ENCODE data around the gene PLPPR3. TPM values are rescaled to one million over a fixed set of nuclear protein-coding genes. Genes with fewer than 3 reads are reported as not detected.

PLPPR3 gene
- total RNA-seq, 2 experiments from 2014 or later: not detected

DNA sequence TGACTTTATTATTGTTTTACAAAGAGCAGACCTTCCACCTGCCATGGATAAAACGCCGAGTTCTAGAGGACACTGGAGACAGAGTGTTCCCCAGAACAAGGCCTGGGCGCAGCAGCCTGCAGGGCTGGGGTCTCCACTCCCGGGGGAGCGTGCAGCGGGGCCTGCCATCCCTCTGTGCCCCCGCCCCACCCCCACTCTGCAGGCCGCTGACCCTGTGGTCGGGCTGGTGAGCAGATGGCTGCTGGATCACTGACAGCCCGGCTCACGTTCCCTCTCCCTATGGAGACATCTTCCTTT, 33.1 kb downstream of the PLPPR3 start:
- ChIA-PET CTCF (no interaction called here), POLR2A (no interaction called here)

DNA sequence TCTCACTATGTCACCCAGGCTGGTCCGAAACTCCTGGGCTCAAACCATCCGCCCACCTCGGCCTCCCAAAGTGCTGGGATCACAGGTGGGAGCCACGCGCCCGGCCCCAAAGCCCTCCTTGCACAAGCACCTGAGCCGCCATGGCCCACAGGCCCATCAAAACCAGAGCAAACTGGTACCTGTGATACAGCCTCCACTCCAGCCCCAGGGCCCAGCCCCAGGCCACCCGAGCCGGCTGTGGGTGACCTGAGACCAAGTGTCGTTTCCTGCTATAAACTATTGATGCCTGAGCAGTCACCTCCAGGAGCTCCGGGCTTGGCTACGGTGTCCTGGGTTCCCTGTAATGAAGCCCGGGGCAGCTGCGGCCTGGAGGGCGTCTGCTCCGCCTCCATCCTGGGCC, 34.2 kb downstream of the PLPPR3 start:
- CTCF ChIA-PET: no interaction called here
- POLR2A ChIA-PET: no interaction called here

DNA sequence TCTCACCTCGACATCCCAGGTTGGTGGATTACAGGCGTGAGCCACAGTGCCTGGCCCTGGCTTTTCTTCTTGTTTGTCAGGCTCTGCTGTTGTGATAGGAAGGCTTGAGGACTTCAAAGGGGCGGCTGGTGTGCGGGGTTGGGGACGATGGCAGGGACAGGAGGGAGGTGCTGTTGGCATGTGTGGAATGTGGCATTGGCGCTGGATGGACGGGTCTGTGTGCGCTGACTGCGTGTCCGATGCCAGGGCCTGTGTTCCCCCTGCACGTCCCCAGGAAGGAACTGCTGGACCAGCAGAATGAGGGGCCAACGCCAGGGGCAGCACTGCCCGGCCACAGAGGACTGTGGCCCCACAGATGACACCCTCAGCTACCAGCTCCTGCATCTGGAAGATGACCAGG, 37.2 kb downstream of the PLPPR3 start:
- ChIA-PET POLR2A (no interaction called here), CTCF (interaction anchor here (1.1 kb wide), 1 partner anchor 74 kb away, joined by 3 read pairs; no protein-coding TSS in a partner anchor)

DNA sequence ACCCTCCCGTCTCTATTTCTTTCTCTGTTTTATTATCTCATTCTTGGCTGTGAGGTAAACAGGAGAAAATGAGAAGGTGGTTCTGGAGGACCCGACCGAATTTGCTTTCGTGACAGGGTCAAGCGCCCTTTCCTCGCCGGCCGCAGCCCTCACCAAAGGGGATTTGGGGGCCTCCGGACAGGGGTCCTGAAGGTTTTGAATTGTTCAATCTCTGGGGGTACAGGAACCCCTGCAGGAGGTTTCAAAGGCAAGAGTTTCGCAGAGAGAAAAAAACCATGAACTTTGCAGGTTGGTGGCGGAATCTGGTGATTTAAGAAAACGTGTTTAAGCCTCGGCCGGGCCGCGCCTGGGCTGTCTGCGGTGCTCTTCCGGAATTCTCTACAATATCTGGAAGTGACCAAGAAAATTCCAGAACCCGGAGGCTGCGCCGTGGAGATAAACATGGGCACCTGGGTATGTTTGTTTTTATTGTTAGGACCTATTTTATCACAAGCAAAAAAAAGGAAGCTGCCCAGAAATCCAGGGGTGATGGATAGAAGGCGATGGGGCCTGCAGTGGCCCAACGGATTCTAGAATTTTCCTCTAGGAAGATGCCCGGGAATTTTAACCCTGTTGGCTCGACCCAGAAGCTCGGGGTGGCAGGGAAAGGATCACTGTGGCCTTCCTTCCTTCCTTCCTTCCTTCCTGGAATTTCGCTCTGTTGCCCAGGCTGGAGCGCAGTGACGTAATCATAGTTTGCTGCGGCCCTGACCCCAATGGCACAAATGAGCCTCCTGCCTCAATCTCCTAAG, 38.7 kb downstream of the PLPPR3 start:
- POLR2A ChIA-PET: no interaction called here
- CTCF ChIA-PET: no interaction called here

DNA sequence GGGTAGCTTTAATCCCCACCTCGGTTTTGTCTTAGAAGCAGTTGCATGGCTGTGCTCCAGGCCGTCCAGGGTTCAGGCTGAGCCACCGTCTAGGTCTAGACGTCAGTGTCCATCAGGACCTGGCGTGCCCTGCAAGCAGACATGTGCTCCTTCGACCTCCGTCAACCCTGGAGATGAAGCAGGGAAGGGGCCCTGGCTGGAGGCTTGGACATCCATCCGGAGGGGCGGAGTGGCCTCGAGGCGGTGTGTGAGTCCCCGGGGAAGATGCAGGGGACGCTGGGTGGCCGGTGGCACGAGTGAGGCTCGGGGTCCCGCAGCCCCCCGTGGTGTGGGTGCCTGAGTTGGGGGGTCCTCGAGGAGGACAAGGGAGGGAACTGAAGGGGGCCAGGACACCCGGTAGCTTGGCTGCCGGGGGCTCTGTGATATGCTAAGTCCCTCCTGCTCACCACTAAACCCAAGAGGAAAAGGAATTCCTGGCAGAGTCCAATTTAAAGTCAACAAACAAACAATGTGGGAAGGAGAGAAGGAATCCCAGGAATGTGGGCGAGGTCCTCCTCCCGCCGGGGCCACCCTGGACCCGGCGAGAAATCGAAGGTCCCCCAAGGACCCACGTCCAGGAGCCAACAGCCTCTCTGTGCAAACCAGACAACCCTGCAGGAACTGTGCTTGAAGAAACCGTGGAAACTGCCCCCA, 39.4 kb downstream of the PLPPR3 start:
- CTCF ChIA-PET: no interaction called here

DNA sequence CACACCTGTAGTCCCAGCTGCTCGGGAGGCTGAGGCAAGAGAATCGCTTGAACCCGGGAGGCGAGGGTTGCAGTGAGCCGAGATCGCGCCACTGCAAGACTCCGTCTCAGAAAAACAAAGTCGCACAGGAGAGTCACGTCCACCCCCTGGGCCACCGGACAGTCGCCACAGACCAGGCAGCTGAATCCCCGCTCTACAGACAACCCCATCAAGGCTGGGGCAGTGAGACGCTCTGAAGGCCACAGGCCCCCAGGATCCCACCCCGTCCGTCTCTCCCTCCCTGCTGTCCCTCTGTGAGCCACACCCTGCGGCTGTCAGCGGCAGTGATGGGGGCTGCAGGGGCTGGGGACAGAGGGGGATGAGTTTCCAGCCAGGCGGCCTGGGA, 40.0 kb downstream of the PLPPR3 start:
- ChIA-PET POLR2A (no interaction called here), CTCF (no interaction called here)

More for the DNA sequence above, 39.4 kb downstream of the PLPPR3 start:
- POLR2A ChIA-PET: no interaction called here

DNA sequence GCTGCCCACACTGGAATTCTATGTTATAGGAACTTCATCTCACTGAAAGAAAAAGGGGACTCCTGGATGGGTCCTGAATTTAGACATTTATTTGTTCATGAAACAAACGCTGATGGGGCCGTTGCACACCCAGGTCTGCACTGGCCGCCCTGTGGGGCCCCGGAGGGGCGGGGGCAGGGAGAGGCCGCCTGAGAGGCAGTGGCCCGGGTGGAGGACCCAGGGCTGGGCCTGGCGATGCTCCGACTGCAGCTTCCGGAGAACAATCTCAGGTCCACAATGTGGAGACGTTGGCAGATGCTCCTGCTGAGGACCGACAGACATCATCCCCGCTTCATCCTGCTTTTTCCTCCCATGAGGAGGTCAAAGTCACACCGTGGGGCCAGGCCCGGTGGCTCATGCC, 40.8 kb downstream of the PLPPR3 start:
- POLR2A ChIA-PET: no interaction called here
- CTCF ChIA-PET: no interaction called here

DNA sequence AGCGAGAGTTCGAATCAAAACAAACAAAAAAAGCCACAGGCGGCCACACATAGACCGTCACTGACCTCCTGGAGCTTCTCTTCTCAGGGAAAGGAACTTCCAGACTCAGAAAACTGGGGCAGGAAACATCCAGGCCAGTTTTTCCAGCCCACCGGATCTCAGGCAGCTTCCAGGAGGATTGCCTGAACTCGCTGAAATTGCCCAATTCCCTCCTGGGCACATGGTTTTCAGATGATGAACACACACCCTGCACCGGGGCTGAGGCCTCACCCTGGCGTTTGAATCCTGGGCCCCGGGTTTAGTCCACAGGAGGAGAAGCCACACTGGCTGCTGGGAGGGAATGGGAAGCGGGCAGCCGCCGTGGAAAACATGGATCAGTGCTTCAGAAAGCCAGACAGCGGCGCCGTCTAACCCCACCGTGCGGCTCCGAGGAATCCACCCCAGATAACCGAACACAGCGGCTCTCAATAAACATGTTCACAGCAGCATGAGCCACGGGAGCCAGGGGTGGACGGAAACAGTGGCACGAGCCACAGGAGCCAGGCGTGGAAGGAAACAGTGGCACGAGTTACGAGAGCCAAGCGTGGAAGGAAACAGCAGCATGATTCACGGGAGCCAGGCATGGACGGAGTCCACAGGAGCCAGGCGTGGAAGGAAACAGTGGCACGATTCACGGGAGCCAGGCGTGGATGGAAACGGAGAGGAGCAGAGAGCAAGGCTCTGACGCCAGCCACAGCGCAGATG, 42.7 kb downstream of the PLPPR3 start:
- ChIA-PET POLR2A (interaction anchor here (0.7 kb wide), 1 partner anchor 228 kb away, joined by 7 read pairs; no protein-coding TSS in a partner anchor), CTCF (no interaction called here)

DNA sequence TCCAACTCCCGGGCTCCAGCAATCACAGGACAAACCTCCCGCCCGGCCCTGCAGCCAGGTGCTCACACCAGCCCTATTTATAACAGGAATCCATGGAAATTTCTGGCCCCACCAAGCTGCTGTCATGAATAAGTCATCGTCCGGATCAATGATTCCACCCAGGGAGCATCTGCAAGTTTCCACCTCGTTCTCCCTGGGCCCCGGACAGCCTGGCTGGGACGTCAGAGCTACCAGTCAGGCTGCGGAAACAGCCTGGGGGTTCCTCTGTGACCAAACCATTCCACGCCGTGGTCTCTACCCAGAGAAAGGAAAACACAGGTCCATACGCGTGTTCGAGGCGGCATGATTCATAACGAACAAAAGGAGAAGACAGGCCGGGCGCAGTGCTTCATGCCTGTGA, 45.2 kb downstream of the PLPPR3 start:
- ChIA-PET CTCF (no interaction called here), POLR2A (no interaction called here)

DNA sequence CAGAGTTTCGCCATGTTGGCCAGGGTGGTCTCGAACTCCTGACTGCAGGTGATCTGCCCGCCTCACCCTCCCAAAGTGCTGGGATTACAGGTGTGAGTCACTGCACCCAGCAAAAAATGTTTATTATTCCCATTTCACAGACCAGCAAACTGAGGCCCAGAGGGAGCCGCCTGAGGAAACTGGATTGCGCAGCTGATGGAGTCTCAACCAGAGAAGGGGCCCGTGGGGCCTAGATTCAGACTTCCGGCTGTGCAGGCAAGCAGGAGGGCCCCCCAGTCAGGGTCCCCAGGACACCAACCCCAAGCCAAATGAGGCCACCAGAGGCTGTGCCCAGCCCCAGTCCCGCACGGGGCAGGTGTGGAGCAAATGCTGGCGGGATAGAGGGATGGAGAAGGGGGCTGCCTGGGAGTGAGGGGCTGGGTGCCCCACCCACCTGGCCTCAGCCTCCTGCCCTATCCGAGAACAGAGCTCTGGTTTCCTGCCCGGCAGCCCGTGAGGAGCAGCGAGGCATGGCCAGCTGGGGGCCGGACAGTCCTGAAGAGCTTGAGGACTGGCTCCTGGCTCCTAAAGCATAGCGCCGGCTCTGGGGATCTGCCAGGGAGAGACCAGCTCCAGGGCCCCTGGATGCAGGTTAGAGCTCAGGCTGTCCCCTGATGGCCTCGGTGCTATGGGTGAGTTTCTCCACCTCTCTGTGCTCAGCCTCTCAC, 48.9 kb downstream of the PLPPR3 start:
- ChIA-PET CTCF (interaction anchor here (0.7 kb wide), 1 partner anchor 152 kb away, joined by 3 read pairs; no protein-coding TSS in a partner anchor), POLR2A (no interaction called here)

DNA sequence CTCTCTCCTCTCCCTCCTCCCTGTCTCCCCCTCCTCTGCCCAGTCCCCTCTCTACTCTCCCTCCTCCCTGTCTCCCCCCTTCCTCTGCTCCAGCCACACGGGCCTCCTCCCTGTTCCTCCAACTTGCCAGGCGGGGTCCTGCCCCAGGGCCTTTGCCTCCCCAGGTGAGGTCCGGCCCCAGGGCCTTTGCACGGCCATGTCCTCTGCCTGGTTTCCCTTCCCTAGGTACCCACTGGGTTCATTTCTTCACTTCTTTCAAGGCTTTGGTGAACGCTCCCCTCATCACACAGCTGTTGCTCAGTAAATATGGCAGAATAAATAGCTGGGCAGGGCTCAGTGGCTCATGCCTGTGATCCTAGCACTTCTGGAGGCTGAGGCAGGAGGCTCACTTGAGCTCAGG, 49.7 kb downstream of the PLPPR3 start:
- CTCF ChIA-PET: interaction anchor here (0.6 to 0.7 kb wide), 2 partner anchors 61 to 85 kb away, joined by 3 read pairs; no protein-coding TSS in a partner anchor

DNA sequence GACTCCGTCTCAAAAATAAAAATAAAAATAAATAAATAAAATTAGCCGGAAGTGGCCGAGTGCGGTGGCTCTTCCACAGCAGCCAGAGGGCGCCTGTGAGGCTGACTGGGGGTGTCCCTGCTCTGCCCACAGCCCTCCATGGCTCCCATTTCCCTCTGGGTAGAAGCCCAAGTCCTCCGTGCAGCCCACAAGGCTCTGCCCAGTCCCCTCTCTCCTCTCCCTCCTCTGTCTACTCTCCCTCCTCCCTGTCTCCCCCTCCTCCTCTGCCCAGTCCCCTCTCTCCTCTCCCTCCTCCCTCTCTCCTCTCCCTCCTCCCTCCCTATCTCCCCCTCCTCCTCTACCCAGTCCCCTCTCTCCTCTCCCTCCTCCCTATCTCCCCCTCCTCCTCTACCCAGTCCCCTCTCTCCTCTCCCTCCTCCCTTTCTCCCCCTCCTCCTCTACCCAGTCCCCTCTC, 50.4 kb downstream of the PLPPR3 start:
- CTCF ChIA-PET: interaction anchor here (1.0 to 1.2 kb wide), 2 partner anchors 30 to 88 kb away, joined by 3 read pairs; partner anchors contain the start of gene CFD

More for the DNA sequence above, 49.7 kb downstream of the PLPPR3 start:
- POLR2A ChIA-PET: no interaction called here

DNA sequence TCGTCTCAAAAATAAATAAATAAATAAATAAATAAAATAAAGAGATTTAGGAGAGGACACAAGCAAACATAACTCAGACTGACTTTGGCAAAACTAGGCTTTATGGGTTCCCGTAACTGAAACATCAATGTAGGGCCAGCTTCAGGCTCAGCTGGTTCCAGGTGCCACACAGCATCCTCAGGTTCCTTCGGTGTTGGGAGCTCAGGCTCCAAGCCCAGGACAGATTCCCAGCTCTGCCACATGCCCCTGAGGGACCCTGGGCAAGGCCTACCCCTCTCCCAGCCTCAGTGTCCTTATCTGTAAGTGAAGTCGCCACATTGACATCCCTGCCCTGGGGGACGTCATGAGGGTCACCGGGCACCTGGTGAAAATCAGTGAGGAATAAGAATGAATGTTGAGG, 52.1 kb downstream of the PLPPR3 start:
- CTCF ChIA-PET: interaction anchor here (0.6 to 1.3 kb wide), 12 partner anchors 9 to 1056 kb away, joined by 3 to 8 read pairs (median 4); partner anchors contain the start of gene WDR18
- POLR2A ChIA-PET: interaction anchor here (0.7 kb wide), 1 partner anchor 138 kb away, joined by 4 read pairs; no protein-coding TSS in a partner anchor

More for the DNA sequence above, 50.4 kb downstream of the PLPPR3 start:
- POLR2A ChIA-PET: no interaction called here

DNA sequence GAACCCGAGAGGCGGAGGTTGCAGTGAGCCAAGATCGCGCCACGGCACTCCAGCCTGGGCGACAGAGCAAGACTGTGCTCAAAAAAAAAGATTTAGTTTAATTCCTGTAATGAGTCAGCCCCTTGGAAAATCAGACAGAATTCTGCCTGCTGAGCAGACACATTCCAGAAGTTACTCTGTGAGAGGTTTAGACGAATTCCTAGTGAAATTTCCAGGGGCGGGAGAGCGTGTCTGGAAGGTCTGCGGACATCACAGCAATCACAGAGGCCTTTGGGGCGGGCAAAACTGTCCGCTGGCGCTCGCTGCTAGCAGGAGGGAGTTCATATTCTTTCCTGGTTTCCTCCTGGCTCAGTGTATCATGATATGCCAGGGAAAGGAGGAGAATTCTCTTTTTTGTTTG, 53.3 kb downstream of the PLPPR3 start:
- ChIA-PET POLR2A (no interaction called here), CTCF (no interaction called here)

DNA sequence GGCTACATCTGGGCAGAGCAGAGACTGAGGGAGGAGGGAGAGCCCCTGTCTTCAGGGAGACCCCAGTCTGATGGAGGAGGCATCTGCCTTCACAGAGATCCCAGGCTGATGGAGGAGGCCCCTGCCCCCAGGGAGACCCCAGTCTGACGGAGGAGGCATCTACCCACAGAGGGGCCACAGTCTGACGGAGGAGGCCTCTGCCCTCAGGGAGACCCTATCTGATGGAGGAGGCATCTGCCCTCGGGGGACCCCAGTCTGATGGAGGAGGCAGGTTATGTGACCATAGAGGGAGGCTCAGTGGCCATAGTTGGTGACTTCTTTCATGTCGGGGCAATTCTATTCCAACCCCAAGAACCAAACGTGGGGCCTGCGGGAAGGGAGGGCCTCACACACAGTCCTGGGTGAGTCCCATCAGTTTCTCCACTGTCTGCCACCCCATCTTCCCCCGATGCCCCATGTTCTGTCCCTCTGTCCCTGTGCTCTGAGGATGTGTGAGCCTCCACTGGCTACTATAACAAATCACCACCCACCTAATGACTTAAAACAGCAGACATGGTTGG, 56.5 kb downstream of the PLPPR3 start:
- ChIA-PET POLR2A (no interaction called here), CTCF (no interaction called here)

DNA sequence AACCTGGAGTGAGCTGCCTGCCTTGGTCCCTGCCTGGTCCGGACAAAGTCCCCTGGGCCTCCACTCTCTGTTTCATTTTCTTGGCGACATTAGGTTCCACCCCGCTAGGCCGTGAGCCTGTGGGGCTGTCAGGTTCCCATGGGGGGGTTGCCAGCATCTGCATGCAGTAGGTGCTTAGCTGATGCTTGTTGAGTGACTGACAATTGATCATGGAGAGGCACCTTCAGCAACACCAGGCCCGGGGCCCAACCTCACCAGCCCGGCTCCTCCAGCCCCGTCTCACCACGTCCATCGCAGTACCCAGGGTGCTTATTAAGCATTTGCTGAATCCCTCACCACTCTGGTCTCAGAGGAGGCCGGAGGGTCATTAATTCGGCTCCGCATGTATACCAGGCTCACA, 57.5 kb downstream of the PLPPR3 start:
- CTCF ChIA-PET: interaction anchor here (0.6 kb wide), 2 partner anchors 110 to 158 kb away, joined by 3 to 4 read pairs; no protein-coding TSS in a partner anchor
- POLR2A ChIA-PET: no interaction called here

DNA sequence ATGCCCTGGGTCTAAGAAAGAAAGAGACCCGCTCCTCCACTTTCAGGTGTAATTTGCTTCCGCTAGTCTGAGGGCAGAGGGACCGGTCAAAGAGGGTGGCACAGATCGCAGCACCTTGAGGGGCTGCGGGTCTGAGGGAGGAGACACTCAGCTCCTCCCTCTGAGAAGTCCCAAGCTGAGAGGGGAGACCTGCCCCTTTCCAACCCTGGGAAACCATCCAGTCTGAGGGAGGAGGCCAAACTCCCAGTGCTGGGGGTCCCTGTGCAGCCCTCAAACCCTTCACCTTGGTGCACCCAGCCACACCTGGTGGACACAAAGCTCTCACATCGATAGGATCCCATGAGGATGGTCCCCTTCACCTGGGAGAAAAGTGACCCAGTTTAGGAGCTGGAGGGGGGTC, 57.9 kb downstream of the PLPPR3 start:
- ChIA-PET CTCF (interaction anchor here (0.6 kb wide), 1 partner anchor 159 kb away, joined by 4 read pairs; no protein-coding TSS in a partner anchor), POLR2A (no interaction called here)

DNA sequence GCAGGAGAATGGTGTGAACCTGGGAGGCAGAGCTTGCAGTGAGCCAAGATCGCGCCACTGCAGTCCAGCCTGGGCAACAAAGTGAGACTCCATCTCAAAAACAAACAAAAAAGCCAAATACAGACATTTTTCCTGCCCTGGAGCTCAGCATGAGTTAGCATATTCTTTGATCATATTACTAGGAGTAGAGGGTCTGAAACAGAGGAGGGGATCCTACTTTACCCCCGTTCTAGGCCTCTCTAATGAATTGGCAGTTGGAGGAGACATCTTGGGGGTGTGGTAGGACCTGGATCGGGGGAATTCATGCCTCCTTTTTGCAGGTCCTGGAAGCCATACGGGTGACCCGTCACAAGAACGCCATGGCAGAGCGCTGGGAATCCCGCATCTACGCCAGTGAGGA, 58.6 kb downstream of the PLPPR3 start:
- ChIA-PET CTCF (no interaction called here), POLR2A (interaction anchor here (0.6 kb wide), 1 partner anchor 39 kb away, joined by 5 read pairs; no protein-coding TSS in a partner anchor)

All from activated CD8-positive, alpha-beta memory T cell treated with anti-CD3 and anti-CD28 coated beads for 36 hours (primary cell).